GM12878 (cell line): ENCODE results near the gene CDK5RAP3.

Experiments used
- CREB1 ChIP-seq: IDR thresholded peaks from 2 replicates; pipeline ENCODE4 v1.6.1; 2012; ENCODE audit warnings: low read depth, mild to moderate bottlenecking, inconsistent platforms
- KDM1A ChIP-seq: fragments of 200-600 bp; sonication (generic); IDR thresholded peaks from 2 replicates; pipeline ENCODE4 v1.6.1; 2016; ENCODE audit warnings: borderline replicate concordance
- SP1 ChIP-seq: IDR thresholded peaks from one replicate; pipeline ENCODE4 v1.6.1; 2011; ENCODE audit warnings: low read depth, low read length

GRCh38 chr17:47946929-47947397, 23.9 kb upstream of the CDK5RAP3 start:
- peak; percentile 40; the same call in 1 of the 2 replicates for TF ChIP-seq CREB1
- no peak for TF ChIP-seq KDM1A
- TF ChIP-seq SP1 = no peak
